Panc1 (cell line): ENCODE results near the gene ANO6. TPM values are rescaled to one million over a fixed set of nuclear protein-coding genes. Genes with fewer than 3 reads are reported as not detected.

Experiments used
- ATAC-seq: fragments of 200-7000 bp; cut with Tn5 transposase; 2 replicates; pipeline ENCODE4 v1.9.1; 2020; ENCODE audit warnings: mild to moderate bottlenecking, moderate library complexity
- BruUV-seq: library from RNA; stranded (reverse); fragments of 400-500 nt; replicated peaks from 2 replicates; lab custom pipeline; 2021; lab: Mats Ljungman, UMichigan
- CTCF ChIA-PET: fragments of 300-600 bp; sonication (Branson Sonifier 250); formaldehyde crosslinking; loops from one replicate; lab custom pipeline; 2022; ENCODE audit warnings: antibody characterized with exemption; lab: Charles Lee
- POLR2A ChIA-PET: fragments of 300-600 bp; sonication (Branson Sonifier 250); formaldehyde crosslinking; loops from one replicate; lab custom pipeline; 2022; ENCODE audit warnings: antibody characterized with exemption; lab: Charles Lee
- DNase-seq: peaks from one replicate; pipeline ENCODE4 v3.0.0-alpha.2; 2010; ENCODE audit warnings: low read depth, low spot score
- H3K27ac ChIP-seq: 2 replicates; pipeline ENCODE4 v1.5.1; 2011; ENCODE audit warnings: mild to moderate bottlenecking, low read length, inconsistent platforms
- H3K27me3 ChIP-seq: fragments of 200-500 bp; sonication (Bioruptor generic); 2 replicates; pipeline ENCODE4 v1.6.0; 2014; ENCODE audit warnings: low read length, inconsistent platforms; ENCODE audit not compliant: control insufficient read depth, insufficient read depth
- H3K36me3 ChIP-seq: fragments of 200-500 bp; sonication (Bioruptor generic); 2 replicates; pipeline ENCODE4 v1.5.1; 2014; ENCODE audit warnings: inconsistent platforms, mild to moderate bottlenecking, low read length, moderate library complexity; ENCODE audit not compliant: control insufficient read depth, insufficient read depth
- H3K4me1 ChIP-seq: 2 replicates; pipeline ENCODE4 v1.5.1; 2011; ENCODE audit warnings: inconsistent platforms, mild to moderate bottlenecking, low read length, moderate library complexity; ENCODE audit not compliant: control insufficient read depth, insufficient read depth
- H3K4me3 ChIP-seq, 2 experiments: 2 replicates each; pipeline ENCODE4 v1.5.1; 2011 to 2012; ENCODE audit warnings: low read depth in 2 of 2, low read length in 2 of 2, mild to moderate bottlenecking in 2 of 2, inconsistent platforms in 1 of 2, moderate library complexity in 1 of 2
- H3K9me3 ChIP-seq: fragments of 200-500 bp; sonication (Bioruptor generic); 2 replicates; pipeline ENCODE4 v1.5.1; 2014; ENCODE audit warnings: low read depth, mild to moderate bottlenecking, inconsistent platforms, low read length, moderate library complexity; ENCODE audit not compliant: control insufficient read depth, insufficient read depth
- POLR2AphosphoS5 ChIP-seq: IDR thresholded peaks from 2 replicates; pipeline ENCODE4 v1.6.1; 2012; ENCODE audit warnings: mild to moderate bottlenecking, low read depth, low read length, moderate library complexity
- SIN3A ChIP-seq: IDR thresholded peaks from 2 replicates; pipeline ENCODE4 v1.6.1; 2012; ENCODE audit warnings: low read depth, mild to moderate bottlenecking, low read length, moderate library complexity, borderline replicate concordance; ENCODE audit not compliant: insufficient read depth
- TCF7L2 ChIP-seq: IDR thresholded peaks from 2 replicates; pipeline ENCODE4 v1.6.1; 2011; ENCODE audit warnings: mild to moderate bottlenecking, low read depth, low read length, inconsistent platforms
- in situ Hi-C: cut with HindIII; loops from 2 replicates; pipeline ENCODE4 v1.10.0; 2016; ENCODE audit warnings: low sequenced_read_pairs, low pct_unique_long_range_greater_than_20kb
- intact Hi-C: fragments of 100-400 bp; cut with micrococcal nuclease; formaldehyde crosslinking; loops from one replicate; pipeline ENCODE4 v1.10.0; 2022; ENCODE audit not compliant: unreplicated experiment
- total RNA-seq: library from RNA; stranded (reverse); gene quantifications from one replicate; pipeline ENCODE4 v1.2.1, GENCODE V29; 2021; ENCODE audit not compliant: unreplicated experiment
- TF ChIP-seq, protein P1 (sequence below): fragments of 450-650 bp; IDR thresholded peaks from 2 replicates; pipeline ENCODE4 v1.5.1; 2017; ENCODE audit warnings: mild to moderate bottlenecking
- TF ChIP-seq, protein P2 (sequence below), 2 experiments: IDR thresholded peaks; 2 replicates each; pipeline ENCODE4 v1.6.1; 2011 to 2012; ENCODE audit warnings: low read depth in 2 of 2, control low read depth in 1 of 2, low read length in 1 of 2, mild to moderate bottlenecking in 1 of 2, moderate library complexity in 1 of 2; ENCODE audit not compliant: insufficient read depth in 1 of 2

The ANO6 gene
- total RNA-seq, 1 experiment from 2014 or later, result 120 TPM

DNA sequence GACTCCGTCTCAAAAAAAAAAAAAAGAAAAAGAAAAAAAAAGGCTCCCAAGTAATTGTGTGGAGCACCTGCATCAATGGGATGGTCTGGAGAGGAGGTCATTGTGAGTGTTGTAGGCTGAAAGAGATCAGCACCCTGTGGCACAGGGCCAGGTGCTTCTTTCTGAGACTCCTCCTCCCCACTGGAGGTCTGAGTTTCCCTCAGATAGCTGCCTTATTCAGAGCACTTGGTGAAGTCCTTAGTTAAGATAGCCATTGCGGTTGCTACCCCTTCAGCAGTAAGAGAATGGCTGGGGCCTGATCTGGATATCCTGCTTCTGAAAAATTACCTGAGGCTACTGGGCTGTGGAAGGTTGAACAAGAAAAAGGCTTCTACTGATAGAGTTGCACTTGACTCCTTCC is 69.8 kb downstream of the ANO6 start:
- TF ChIP-seq SIN3A (no peak), TCF7L2 (no peak), POLR2AphosphoS5 (no peak)
- TF ChIP-seq, protein P1, sequence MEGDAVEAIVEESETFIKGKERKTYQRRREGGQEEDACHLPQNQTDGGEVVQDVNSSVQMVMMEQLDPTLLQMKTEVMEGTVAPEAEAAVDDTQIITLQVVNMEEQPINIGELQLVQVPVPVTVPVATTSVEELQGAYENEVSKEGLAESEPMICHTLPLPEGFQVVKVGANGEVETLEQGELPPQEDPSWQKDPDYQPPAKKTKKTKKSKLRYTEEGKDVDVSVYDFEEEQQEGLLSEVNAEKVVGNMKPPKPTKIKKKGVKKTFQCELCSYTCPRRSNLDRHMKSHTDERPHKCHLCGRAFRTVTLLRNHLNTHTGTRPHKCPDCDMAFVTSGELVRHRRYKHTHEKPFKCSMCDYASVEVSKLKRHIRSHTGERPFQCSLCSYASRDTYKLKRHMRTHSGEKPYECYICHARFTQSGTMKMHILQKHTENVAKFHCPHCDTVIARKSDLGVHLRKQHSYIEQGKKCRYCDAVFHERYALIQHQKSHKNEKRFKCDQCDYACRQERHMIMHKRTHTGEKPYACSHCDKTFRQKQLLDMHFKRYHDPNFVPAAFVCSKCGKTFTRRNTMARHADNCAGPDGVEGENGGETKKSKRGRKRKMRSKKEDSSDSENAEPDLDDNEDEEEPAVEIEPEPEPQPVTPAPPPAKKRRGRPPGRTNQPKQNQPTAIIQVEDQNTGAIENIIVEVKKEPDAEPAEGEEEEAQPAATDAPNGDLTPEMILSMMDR, result no peak
- TF ChIP-seq, protein P2, sequence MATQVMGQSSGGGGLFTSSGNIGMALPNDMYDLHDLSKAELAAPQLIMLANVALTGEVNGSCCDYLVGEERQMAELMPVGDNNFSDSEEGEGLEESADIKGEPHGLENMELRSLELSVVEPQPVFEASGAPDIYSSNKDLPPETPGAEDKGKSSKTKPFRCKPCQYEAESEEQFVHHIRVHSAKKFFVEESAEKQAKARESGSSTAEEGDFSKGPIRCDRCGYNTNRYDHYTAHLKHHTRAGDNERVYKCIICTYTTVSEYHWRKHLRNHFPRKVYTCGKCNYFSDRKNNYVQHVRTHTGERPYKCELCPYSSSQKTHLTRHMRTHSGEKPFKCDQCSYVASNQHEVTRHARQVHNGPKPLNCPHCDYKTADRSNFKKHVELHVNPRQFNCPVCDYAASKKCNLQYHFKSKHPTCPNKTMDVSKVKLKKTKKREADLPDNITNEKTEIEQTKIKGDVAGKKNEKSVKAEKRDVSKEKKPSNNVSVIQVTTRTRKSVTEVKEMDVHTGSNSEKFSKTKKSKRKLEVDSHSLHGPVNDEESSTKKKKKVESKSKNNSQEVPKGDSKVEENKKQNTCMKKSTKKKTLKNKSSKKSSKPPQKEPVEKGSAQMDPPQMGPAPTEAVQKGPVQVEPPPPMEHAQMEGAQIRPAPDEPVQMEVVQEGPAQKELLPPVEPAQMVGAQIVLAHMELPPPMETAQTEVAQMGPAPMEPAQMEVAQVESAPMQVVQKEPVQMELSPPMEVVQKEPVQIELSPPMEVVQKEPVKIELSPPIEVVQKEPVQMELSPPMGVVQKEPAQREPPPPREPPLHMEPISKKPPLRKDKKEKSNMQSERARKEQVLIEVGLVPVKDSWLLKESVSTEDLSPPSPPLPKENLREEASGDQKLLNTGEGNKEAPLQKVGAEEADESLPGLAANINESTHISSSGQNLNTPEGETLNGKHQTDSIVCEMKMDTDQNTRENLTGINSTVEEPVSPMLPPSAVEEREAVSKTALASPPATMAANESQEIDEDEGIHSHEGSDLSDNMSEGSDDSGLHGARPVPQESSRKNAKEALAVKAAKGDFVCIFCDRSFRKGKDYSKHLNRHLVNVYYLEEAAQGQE (IDR thresholded peaks at IDR 0.05; ENCODE audit: insufficient read depth in 1 of 2, low read depth in 2 of 2, low read length in 1 of 2), result no peak
- Histone ChIP-seq H3K36me3 (no peaks in the 10 kb centered on the region; the same call in 1 of the 2 replicates), H3K4me1 (peaks cover 58% of the 10 kb centered on the region), H3K9me3 (no peaks in the 10 kb centered on the region), H3K27ac (peak overlapping the region; percentile 91), H3K27me3 (no peaks in the 10 kb centered on the region), H3K4me3 (no peak overlapping the region)
- ChIA-PET CTCF (no interaction called here), POLR2A (no interaction called here)
- no peak for ATAC-seq
- DNase-seq, result no peak
- in situ Hi-C loops (no loop called here), intact Hi-C loops (no loop called here)
- BruUV-seq, result no TSS peak

DNA sequence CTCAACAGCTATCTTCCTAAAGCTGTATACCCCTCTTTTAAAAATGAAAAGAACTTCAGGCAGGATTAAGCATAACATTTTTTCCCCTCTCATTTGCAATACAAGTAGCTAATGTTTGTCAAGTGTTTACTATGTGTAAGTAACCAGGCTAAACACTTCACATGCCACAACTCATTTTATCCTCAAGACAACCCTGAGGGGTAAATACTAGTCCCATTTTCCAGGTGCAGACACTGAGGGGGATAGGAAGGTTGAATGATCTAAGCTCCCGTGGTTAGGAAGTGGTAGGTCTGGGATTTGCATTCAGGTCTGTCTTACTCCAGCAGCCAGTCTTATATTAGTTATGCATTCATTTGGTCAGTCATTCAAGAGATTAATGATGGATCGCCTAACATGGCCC is 70.7 kb downstream of the ANO6 start:
- BruUV-seq, result no TSS peak
- Histone ChIP-seq H3K36me3 (no peaks in the 10 kb centered on the region; the same call in 1 of the 2 replicates), H3K27ac (peak overlapping the region; percentile 91; the same call in 1 of the 2 replicates), H3K4me1 (peaks cover 58% of the 10 kb centered on the region), H3K4me3 (no peak overlapping the region), H3K9me3 (no peaks in the 10 kb centered on the region), H3K27me3 (no peaks in the 10 kb centered on the region)
- in situ Hi-C loops, result no loop called here
- no peak for ATAC-seq
- DNase-seq, result no peak
- ChIA-PET CTCF (no interaction called here), POLR2A (no interaction called here)
- intact Hi-C loops, result no loop called here
- TF ChIP-seq POLR2AphosphoS5, result no peak
- TF ChIP-seq, protein P2 (IDR thresholded peaks at IDR 0.05; ENCODE audit: insufficient read depth in 1 of 2, low read depth in 2 of 2, low read length in 1 of 2), result no peak
- TF ChIP-seq, protein P1, result no peak
- TF ChIP-seq TCF7L2, result no peak
- no peak for TF ChIP-seq SIN3A
